Large intestine (tissue), 3 donors: Measurements from ENCODE around the gene NQO2. TPM values are rescaled to one million over a fixed set of nuclear protein-coding genes. Genes with fewer than 3 reads are reported as not detected.
"Not testable (repeated sequence)": the region's sequence is repeated elsewhere in the genome, so short reads cannot be mapped to it uniquely, and the experiment has no call there.

Experiments
- DNase-seq, 2 donors: peaks; one replicate each; pipeline versions ENCODE4 v3.0.0 to v3.0.0-alpha.2; 2013
- H3K27ac ChIP-seq: one replicate; pipeline ENCODE4 v1.5.1; 2013; ENCODE audit warnings: low read length
- H3K27me3 ChIP-seq: 2 replicates; pipeline ENCODE4 v1.6.1; 2013; ENCODE audit warnings: low read length; ENCODE audit not compliant: control insufficient read depth, insufficient read depth
- H3K36me3 ChIP-seq: 2 replicates; pipeline ENCODE4 v1.6.1; 2013; ENCODE audit warnings: low read length; ENCODE audit not compliant: control insufficient read depth, insufficient read depth
- H3K4me1 ChIP-seq: one replicate; pipeline ENCODE4 v1.6.1; 2013; ENCODE audit warnings: low read length; ENCODE audit not compliant: control insufficient read depth, insufficient read depth
- H3K4me3 ChIP-seq: one replicate; pipeline ENCODE4 v1.5.1; 2013; ENCODE audit warnings: low read length
- H3K9me3 ChIP-seq: one replicate; pipeline ENCODE4 v1.6.1; 2013; ENCODE audit warnings: mild to moderate bottlenecking, low read depth, low read length, moderate library complexity; ENCODE audit not compliant: control insufficient read depth
- WGBS: methylation state at CpG from one replicate; pipeline ENCODE4 v1.1.5; 2013; ENCODE audit warnings: low lambda C conversion rate; ENCODE audit not compliant: insufficient coverage; 5-methylcytosine and 5-hydroxymethylcytosine counted together
- polyA plus RNA-seq: library from polyadenylated mRNA; unstranded; fragments of 120-200 nt; gene quantifications from one replicate; pipeline ENCODE4 v1.2.1, GENCODE V29; 2013

NQO2 gene
- polyA plus RNA-seq, 1 donor, result 21.1 TPM

DNA sequence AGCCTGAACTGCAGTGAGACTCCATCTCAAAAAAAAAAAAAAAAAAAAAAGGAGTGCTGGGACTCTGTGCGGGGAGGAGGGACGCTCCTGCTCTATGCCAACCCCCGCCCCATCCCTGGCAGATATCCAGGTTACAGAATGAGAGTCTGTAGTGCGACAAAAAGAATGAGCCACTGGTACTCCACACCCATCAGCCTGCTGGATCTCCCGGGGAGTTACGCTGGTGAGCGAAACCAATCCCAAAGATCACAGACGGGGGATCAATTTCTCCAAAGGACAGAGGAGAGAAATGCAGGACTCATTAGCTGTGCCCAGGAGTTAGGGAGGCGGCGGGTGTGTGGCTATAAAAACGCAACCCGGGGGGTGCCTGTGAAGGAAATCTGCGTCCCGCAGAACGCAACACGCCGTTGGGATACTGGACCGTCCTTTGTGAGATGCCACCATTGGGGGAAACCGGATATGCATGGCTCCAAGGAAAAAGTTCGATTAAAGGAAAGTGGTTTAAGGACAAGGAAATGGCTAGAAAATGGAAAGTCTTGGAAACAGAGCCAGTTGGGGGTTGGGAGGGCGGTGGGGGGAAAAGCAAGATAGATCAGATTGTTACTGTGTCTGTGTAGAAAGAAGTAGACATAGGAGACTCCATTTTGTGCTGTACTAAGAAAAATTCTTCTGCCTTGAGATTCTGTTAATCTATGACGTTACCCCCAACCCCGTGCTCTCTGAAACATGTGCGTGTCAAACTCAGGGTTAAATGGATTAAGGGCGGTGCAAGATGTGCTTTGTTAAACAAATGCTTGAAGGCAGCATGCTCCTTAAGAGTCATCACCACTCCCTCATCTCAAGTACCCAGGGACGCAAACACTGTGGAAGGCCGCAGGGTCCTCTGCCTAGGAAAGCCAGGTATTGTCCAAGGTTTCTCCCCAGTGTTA, 54.8 kb downstream of the NQO2 start:
- Histone ChIP-seq H3K4me1 (peaks cover 11% of the 10 kb centered on the region), H3K4me3 (peak overlapping the region; percentile 64)
- not testable (repeated sequence) for H3K9me3 ChIP-seq, H3K36me3 ChIP-seq, H3K27ac ChIP-seq, H3K27me3 ChIP-seq
- whole genome bisulfite sequencing, result 33% methylated on average over 4 of the region's 27 CpGs
- DNase-seq, result peak in 1 of 2 donors; percentile 24

DNA sequence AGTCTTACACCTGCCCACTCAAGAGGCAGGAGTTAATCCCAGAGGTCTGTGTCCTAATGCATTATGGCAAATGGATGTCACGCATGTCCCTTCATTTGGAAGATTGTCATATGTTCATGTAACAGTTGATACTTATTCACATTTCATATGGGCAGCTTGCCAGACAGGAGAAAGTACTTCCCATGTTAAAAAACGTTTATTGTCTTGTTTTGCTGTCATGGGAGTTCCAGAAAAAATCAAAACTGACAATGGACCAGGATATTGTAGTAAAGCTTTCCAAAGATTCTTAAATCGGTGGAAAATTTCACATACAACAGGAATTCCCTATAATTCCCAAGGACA, 55.4 kb downstream of the NQO2 start:
- H3K9me3 ChIP-seq, DNase-seq, H3K4me3 ChIP-seq, H3K36me3 ChIP-seq, H3K27me3 ChIP-seq, H3K27ac ChIP-seq: not testable (repeated sequence)
- WGBS, result no CpG with 5 or more reads among the region's 3 CpGs
- H3K4me1 ChIP-seq, result peaks cover 11% of the 10 kb centered on the region

DNA sequence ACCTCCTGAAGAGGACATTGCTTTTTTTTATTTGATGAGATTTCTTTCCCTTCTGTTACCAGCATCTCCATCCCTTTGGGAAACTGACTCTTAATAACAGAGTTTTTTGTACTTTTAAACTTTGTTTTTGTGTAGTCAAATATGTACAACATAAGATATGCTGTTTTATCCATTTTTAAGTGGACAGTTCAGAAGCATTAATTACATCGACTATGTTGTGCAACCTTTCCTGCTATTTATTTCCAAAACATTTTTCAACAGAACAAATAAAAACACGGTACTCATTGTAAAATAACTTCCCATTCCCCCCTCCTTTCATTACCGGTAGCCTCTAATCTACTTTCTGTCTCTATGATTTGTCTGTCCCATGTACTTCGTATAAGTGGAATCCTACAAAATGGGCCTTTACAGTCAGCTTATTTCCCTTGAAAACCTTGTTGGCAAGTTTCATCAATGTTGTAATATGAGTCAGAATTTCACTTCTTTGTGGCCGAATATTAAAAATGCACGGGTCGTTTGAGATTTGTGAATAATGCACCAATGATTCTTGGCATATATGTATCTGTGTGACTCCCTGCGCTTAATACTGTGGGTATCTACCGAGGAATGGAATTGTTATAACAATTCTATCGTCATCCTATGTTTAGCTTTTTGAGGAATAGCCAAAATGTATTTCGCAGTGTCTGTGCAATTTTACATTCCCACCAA, 57.5 kb downstream of the NQO2 start:
- no peaks in the 10 kb centered on the region for H3K36me3 ChIP-seq
- WGBS, result 86% methylated on average over 4 of the region's 11 CpGs
- H3K27ac ChIP-seq, result no peak overlapping the region
- H3K27me3 ChIP-seq, result peaks cover 2% of the 10 kb centered on the region
- peaks cover 11% of the 10 kb centered on the region for H3K4me1 ChIP-seq
- no peaks in the 10 kb centered on the region for H3K9me3 ChIP-seq
- H3K4me3 ChIP-seq, result no peak overlapping the region
- no peak for DNase-seq

DNA sequence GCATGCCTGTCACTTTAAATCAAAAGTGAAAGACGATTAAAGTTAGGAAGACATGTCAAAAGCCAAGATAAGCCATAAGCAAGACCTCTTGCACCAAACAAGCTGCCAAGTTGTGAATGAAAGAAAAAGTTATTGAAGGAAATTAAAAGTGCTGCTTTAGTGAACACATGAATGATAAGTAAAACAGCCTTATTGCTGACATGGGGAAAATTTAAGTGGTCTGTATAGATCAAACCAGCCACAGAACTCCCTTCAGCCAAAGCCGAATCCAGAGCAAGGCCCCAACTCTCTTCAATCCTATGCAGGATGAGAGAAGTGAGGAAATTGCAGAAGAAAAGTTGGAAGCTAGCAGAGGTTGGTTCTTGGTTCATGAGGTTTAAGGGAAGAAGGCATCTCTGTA, 59.3 kb downstream of the NQO2 start:
- 30% methylated on average over 1 of the region's 2 CpGs for WGBS
- H3K36me3 ChIP-seq, result no peaks in the 10 kb centered on the region

DNA sequence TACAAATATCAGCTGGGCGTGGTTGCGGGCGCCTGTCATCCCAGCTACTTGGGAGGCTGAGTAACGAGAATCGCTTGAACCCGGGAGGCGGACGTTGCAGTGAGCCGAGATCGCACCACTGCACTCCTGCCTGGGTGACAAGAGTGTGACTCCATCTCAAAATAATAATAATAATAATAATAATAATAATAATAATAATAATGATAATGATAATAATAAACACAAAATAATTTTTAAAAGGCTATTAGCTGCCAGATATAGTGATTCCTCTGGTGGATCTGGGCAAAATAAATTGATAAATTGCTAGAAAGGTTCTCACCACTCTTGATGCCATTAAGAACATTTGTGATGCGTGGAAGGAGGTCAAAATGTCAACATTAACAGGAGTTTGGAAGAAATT, 60.4 kb downstream of the NQO2 start:
- H3K4me1 ChIP-seq, H3K4me3 ChIP-seq, H3K9me3 ChIP-seq, DNase-seq, H3K36me3 ChIP-seq, H3K27me3 ChIP-seq, H3K27ac ChIP-seq: not testable (repeated sequence)
- no CpG with 5 or more reads among the region's 11 CpGs for WGBS

More for the DNA sequence above, 59.3 kb downstream of the NQO2 start:
- DNase-seq, result no peak
- H3K4me3 ChIP-seq, result no peak overlapping the region
- H3K27me3 ChIP-seq, result peaks cover 2% of the 10 kb centered on the region
- no peaks in the 10 kb centered on the region for H3K4me1 ChIP-seq
- no peak overlapping the region for H3K27ac ChIP-seq
- no peaks in the 10 kb centered on the region for H3K9me3 ChIP-seq

DNA sequence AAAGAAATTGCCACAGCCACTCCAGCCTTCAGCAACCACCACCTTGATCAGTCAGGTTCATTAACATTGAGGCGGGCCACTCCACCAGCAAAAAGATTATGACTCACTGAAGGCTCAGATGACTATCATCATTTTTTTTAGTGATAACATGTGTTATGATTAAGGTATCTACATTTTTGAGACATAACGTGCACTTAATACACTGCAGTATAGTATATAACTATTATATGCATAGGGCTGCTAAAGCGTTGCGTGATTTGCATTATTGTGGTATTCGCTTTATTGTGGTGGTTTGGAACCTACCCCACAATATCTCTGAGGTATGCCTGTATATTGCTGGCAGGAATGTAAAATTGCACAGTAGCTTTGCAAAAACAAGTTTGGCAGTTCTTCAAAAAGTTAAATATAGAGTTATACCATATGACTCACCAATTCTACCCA, 61.8 kb downstream of the NQO2 start:
- Histone ChIP-seq H3K4me3 (no peak overlapping the region), H3K4me1 (no peaks in the 10 kb centered on the region), H3K27ac (no peak overlapping the region), H3K36me3 (no peaks in the 10 kb centered on the region), H3K27me3 (no peaks in the 10 kb centered on the region), H3K9me3 (no peaks in the 10 kb centered on the region)
- no peak for DNase-seq
- WGBS, result no CpG with 5 or more reads among the region's 5 CpGs

DNA sequence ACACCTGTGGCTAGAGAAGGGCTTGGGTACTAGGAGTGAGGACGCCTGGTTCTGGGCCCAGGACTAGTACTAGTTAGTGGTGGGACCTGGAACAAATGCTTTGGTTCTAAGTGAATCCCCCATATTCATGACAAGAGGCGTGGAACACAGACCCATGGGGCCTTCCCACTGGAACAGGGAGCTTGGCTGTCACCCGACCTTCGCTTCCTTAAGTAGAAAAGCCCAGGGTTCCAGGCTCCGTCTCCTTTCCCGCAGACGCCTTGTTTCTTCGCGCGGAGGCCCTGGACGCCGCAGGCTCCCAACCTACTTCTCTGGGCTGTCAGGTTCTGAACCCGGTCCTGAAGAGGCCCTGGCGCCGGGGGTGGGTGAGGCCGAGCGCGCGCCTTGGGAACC, 63.6 kb downstream of the NQO2 start:
- DNase-seq, result peak in 1 of 2 donors; percentile 53
- WGBS, result no CpG with 5 or more reads among the region's 19 CpGs
- H3K27ac ChIP-seq, result peak overlapping the region; percentile 98
- not testable (repeated sequence) for H3K9me3 ChIP-seq, H3K36me3 ChIP-seq, H3K27me3 ChIP-seq, H3K4me1 ChIP-seq
- H3K4me3 ChIP-seq, result peak overlapping the region; percentile 92

DNA sequence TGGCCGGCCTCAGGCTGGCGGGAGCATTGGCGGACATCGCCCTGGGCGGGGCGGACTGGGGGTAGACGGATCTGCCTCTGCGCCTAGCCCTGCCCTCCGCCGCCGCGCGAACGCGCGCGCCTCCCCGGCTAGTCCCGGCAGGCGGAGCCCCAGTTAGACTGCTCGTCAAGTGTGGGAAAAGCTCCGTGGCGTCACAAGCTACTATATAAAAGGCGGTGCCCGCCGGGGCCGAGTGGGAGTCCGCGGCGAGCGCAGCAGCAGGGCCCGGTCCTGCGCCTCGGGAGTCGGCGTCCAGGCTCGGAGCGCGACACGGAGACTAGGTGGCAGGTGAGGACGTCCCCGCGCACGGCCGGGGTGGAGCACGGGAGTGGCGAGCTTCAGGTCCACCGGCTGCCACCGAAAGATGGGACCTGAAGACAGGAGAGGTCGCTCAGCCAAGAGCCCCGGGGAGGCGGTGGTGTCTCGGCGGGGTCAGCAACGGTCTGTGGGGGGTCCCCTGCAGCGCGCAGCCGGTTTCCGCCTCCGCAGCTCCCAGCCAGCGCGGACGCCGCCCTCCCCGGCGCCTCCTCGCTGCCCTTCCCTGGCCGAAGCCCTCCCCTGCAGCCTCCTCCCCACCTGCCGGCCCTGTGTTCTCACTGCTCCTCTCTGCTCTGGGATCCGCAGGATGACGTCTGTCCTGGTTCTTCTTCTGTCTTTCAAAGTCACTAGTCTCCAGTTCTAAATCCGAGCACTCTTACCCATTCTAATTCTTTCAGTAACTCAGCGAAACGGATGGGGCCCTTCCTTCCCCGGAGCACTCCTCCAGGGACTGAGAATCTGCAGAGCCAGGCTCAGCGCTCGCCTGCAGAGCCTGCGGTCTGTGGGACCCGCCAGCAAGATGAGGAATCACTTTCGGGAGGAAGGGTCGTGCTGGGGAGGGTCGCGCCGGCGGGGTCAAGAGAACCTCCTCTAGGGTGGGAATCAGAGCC, 64.3 kb downstream of the NQO2 start:
- DNase-seq, result peak; percentile 96 to 99
- no peaks in the 10 kb centered on the region for H3K36me3 ChIP-seq
- no CpG with 5 or more reads among the region's 85 CpGs for WGBS

DNA sequence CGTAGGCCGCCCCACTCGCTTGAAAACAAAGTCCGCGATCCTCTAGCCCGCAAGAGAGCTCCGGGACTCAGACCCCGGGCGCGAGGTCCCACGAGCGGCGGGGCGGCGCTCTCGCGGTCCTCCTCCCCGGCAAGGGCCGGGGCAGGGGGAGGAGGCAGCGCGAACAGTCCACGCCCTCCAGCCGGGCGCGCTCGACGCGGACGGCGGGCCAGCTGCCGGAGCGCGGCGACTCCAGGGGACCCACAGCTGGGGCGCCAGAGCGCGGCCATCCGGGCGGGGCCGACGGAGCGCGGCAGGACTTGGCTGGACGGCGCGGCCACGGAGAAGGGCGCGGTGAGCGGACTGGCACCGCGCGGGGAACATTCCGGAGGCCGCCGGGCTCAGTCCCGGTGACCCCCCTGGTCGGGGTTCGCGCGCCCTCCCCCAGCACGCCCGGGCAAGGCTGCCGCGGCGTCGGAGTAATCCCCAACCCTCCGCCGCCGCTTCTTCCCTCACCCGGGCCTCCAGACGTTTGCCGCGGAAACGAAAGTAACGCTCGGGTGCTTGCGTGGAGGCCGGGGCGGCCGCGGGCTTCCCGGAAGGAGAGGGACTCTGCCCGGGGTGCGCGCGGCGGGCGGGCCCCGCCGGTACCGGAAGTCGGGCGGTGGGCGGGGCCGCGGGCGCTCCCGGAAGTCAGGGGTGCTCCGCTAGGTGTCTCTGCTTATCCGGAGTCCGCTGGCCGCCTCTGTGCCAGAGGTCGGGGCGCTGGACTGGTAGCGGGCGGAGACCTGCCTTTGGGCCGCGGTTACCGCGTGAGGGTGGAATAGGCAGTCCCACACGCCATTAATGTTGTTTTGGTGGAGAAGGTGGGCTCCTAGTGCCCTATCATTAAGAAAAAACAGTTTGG, 68.9 kb downstream of the NQO2 start, which contains the start of gene RIPK1:
RIPK1 (plus strand) TSS at position 166 of the 886 bp plus-strand sequence. CDS start 8,330 bp downstream, outside the sequence.
- peak; percentile 92 to 97 for DNase-seq
- Histone ChIP-seq H3K27me3 (no peaks in the 10 kb centered on the region), H3K9me3 (no peaks in the 10 kb centered on the region), H3K36me3 (peaks cover 8% of the 10 kb centered on the region), H3K4me1 (peaks cover 6% of the 10 kb centered on the region), H3K4me3 (peak within 1 kb of the TSS; percentile 61), H3K27ac (peak within 1 kb of the TSS; percentile 99)
- WGBS, result no CpG with 5 or more reads among the region's 112 CpGs

More for the DNA sequence above, 64.3 kb downstream of the NQO2 start:
- Histone ChIP-seq H3K27me3 (no peaks in the 10 kb centered on the region), H3K4me3 (peak overlapping the region; percentile 92), H3K27ac (peak overlapping the region; percentile 98), H3K4me1 (no peaks in the 10 kb centered on the region), H3K9me3 (no peaks in the 10 kb centered on the region)
